Endothelial cell (in vitro differentiated cells): ENCODE measurements around the gene ANKS1A. TPM values are rescaled to one million over a fixed set of nuclear protein-coding genes. Genes with fewer than 3 reads are reported as not detected.

Experiments
- DNase-seq: peaks from one replicate; pipeline ENCODE4 v3.0.0; 2021; ENCODE audit warnings: low spot score
- H3K27ac Mint-ChIP-seq: one replicate; pipeline ENCODE4 v1.8.0; 2021; ENCODE audit warnings: mixed read lengths, inconsistent platforms; ENCODE audit not compliant: unreplicated experiment
- H3K27me3 Mint-ChIP-seq: one replicate; pipeline ENCODE4 v1.8.0; 2021; ENCODE audit warnings: mild to moderate bottlenecking, moderate library complexity, mixed read lengths, inconsistent platforms; ENCODE audit not compliant: unreplicated experiment
- H3K36me3 Mint-ChIP-seq: one replicate; pipeline ENCODE4 v1.8.0; 2021; ENCODE audit warnings: mild to moderate bottlenecking, low read depth, mixed read lengths, inconsistent platforms; ENCODE audit not compliant: unreplicated experiment
- H3K4me1 Mint-ChIP-seq: one replicate; pipeline ENCODE4 v1.8.0; 2021; ENCODE audit warnings: mild to moderate bottlenecking, mixed read lengths, inconsistent platforms; ENCODE audit not compliant: unreplicated experiment
- H3K4me3 Mint-ChIP-seq: one replicate; pipeline ENCODE4 v1.8.0; 2021; ENCODE audit warnings: mild to moderate bottlenecking, mixed read lengths, inconsistent platforms; ENCODE audit not compliant: unreplicated experiment
- H3K9me3 Mint-ChIP-seq: one replicate; pipeline ENCODE4 v1.8.0; 2021; ENCODE audit warnings: mixed read lengths, inconsistent platforms; ENCODE audit not compliant: unreplicated experiment
- total RNA-seq: library from RNA; stranded (reverse); fragmentation: NEBNext Ultra II Directional; extraction: Animal tissue kit (Norgen Biotek cat#: 25700); gene quantifications from one replicate; pipeline ENCODE4 v1.2.1, GENCODE V29; 2021; ENCODE audit not compliant: unreplicated experiment
- TF ChIP-seq, protein P1 (sequence below): fragments of 200-600 bp; sonication (generic); IDR thresholded peaks from one replicate; pipeline ENCODE4 v1.5.0; 2021; ENCODE audit warnings: antibody characterized with exemption; ENCODE audit not compliant: unreplicated experiment

ANKS1A gene
- total RNA-seq, 1 donor from 2014 or later, result 20.1 TPM

DNA sequence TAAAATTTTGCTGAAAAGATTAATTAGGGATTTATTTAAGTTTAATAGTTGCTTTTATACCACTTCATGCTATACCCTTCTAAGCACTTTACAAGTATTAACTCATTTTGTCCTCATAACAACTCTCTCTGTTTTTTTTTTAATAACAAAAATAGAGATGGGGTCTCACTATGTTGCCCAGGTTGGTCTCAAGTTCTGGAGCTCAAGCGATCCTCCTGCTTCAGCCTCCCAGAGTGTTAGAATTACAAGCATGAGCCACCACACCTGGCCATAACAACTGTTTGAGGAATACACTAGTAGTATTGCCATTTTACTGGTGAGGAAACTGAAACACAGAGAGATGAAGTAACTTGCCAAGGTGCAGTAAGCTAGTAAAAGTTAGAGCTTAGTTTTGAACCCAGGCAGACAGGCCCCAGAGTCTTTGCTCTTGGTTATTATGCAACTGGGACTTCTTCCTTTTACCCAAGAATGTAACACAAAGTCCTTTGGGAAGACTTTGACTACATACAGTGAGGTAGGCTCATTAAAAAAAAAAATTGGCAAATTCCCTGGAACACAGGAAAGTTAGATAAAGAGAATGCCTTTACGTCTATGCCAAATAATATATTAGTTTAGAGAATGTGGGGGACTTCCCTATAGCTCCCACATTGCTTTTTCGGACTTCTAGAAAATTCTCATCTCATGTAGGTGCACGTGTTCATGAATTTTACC lies 11.4 kb downstream of the ANKS1A start:
- no peaks in the 10 kb centered on the region for H3K27me3 Mint-ChIP-seq
- H3K4me1 Mint-ChIP-seq, result peaks cover 1% of the 10 kb centered on the region
- TF ChIP-seq, protein P1, sequence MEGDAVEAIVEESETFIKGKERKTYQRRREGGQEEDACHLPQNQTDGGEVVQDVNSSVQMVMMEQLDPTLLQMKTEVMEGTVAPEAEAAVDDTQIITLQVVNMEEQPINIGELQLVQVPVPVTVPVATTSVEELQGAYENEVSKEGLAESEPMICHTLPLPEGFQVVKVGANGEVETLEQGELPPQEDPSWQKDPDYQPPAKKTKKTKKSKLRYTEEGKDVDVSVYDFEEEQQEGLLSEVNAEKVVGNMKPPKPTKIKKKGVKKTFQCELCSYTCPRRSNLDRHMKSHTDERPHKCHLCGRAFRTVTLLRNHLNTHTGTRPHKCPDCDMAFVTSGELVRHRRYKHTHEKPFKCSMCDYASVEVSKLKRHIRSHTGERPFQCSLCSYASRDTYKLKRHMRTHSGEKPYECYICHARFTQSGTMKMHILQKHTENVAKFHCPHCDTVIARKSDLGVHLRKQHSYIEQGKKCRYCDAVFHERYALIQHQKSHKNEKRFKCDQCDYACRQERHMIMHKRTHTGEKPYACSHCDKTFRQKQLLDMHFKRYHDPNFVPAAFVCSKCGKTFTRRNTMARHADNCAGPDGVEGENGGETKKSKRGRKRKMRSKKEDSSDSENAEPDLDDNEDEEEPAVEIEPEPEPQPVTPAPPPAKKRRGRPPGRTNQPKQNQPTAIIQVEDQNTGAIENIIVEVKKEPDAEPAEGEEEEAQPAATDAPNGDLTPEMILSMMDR, result no peak
- no peaks in the 10 kb centered on the region for H3K36me3 Mint-ChIP-seq
- no peak overlapping the region for H3K4me3 Mint-ChIP-seq
- no peaks in the 10 kb centered on the region for H3K9me3 Mint-ChIP-seq
- DNase-seq, result no peak
- no peak overlapping the region for H3K27ac Mint-ChIP-seq

- Mint-ChIP-seq H3K4me3 (no peak overlapping the region), H3K27me3 (peaks cover 2% of the 10 kb centered on the region), H3K4me1 (peaks cover 8% of the 10 kb centered on the region), H3K36me3 (no peaks in the 10 kb centered on the region), H3K9me3 (no peaks in the 10 kb centered on the region), H3K27ac (no peak overlapping the region)
- TF ChIP-seq, protein P1, result no peak
- DNase-seq, result no peak
Measured at GRCh38 chr6:34901930-34902329, 12.9 kb downstream of the ANKS1A start.

- Mint-ChIP-seq H3K27me3 (peaks cover 2% of the 10 kb centered on the region), H3K36me3 (no peaks in the 10 kb centered on the region), H3K4me3 (no peak overlapping the region), H3K4me1 (peaks cover 12% of the 10 kb centered on the region), H3K27ac (no peak overlapping the region), H3K9me3 (no peaks in the 10 kb centered on the region)
- TF ChIP-seq, protein P1, result no peak
- no peak for DNase-seq
Measured at GRCh38 chr6:34904990-34905613, 16.0 kb downstream of the ANKS1A start.

DNA sequence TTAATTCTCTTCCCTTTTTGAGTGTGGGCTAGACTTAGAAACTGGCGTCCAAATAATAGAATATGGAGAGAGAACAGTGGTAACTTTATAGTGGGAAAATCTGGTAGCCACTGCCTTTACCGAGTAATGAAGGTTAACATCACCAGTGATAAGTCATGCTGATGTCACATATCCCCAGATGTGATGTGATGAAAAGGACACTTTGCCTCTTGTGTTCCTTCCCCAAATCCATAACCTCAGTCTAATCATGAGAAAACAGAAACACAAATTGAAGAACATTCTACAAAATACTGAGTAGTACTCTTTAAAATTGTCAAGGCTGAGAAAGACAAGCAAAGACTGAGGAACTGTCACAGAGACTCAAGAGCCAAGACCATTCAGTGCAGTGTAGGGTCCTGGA lies 17.8 kb downstream of the ANKS1A start:
- H3K27ac Mint-ChIP-seq, result no peak overlapping the region
- no peaks in the 10 kb centered on the region for H3K36me3 Mint-ChIP-seq
- peaks cover 12% of the 10 kb centered on the region for H3K4me1 Mint-ChIP-seq
- peaks cover 2% of the 10 kb centered on the region for H3K27me3 Mint-ChIP-seq
- TF ChIP-seq, protein P1, result no peak
- no peaks in the 10 kb centered on the region for H3K9me3 Mint-ChIP-seq
- DNase-seq, result no peak
- no peak overlapping the region for H3K4me3 Mint-ChIP-seq

- peaks cover 2% of the 10 kb centered on the region for H3K27me3 Mint-ChIP-seq
- TF ChIP-seq, protein P1, result no peak
- H3K27ac Mint-ChIP-seq, result no peak overlapping the region
- H3K4me1 Mint-ChIP-seq, result peaks cover 18% of the 10 kb centered on the region
- no peaks in the 10 kb centered on the region for H3K36me3 Mint-ChIP-seq
- no peak for DNase-seq
- no peaks in the 10 kb centered on the region for H3K9me3 Mint-ChIP-seq
- no peak overlapping the region for H3K4me3 Mint-ChIP-seq
Measured at GRCh38 chr6:34908194-34908593, 19.1 kb downstream of the ANKS1A start.
